ENCODE data around the gene POMC.

POMC gene

DNA sequence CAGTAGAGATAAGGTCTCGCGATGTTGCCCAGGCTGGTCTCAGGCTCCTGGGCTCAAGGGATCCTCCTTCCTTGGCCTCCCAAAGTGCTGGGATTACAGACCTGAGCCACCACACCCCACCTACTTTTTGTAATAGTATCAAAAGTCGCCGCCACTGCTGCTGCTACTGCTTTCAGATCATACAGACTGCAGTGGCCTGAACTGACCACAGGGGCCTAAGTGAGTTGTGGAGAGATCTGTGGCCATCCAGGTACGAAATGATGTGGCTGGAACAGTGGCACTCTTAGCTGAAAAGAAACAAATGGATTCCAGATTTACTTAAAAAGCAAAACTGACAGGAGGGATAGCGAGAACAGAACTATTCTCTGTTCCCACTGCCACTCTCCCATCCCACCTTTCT lies 32.9 kb upstream of the POMC start:
- H3K79me2 ChIP-seq (ENCODE audit: control insufficient read depth, low read length) = no peaks in the 10 kb centered on the region
- H3K36me3 ChIP-seq (ENCODE audit: control insufficient read depth, low read length) = no peaks in the 10 kb centered on the region
- H3K4me1 ChIP-seq (ENCODE audit: control insufficient read depth, low read length) = peaks cover 25% of the 10 kb centered on the region
- H3K27ac ChIP-seq (ENCODE audit: low read depth, low read length) = no peak overlapping the region
- H3K4me3 ChIP-seq (ENCODE audit: low read length) = no peak overlapping the region
- no peaks in the 10 kb centered on the region; the same call in 1 of the 2 replicates for H3F3A ChIP-seq (ENCODE audit: control insufficient read depth, insufficient read depth)
- H3K4me2 ChIP-seq (ENCODE audit: low read length) = no peak overlapping the region
- H4K20me1 ChIP-seq (ENCODE audit: control insufficient read depth, insufficient read depth, low read depth, low read length) = peaks cover 4% of the 10 kb centered on the region; the same call in 1 of the 2 replicates
- no peak for TF ChIP-seq EZH2phosphoT487 (IDR thresholded peaks at IDR 0.05; ENCODE audit: borderline replicate concordance, low read length)
- TF ChIP-seq CTCF (IDR thresholded peaks at IDR 0.05; ENCODE audit: low read depth, low read length, poor library complexity, severe bottlenecking) = no peak
- H3K27me3 ChIP-seq (ENCODE audit: control insufficient read depth, low read length) = peaks cover 56% of the 10 kb centered on the region
- no peaks in the 10 kb centered on the region for H3K9me2 ChIP-seq (replicated peaks; ENCODE audit: control insufficient read depth, low read length)
- no peaks in the 10 kb centered on the region for H3K9me3 ChIP-seq (ENCODE audit: control insufficient read depth, insufficient read depth, low read length)

- Histone ChIP-seq H3K27ac (ENCODE audit: low read depth, low read length) (no peak overlapping the region), H3K36me3 (ENCODE audit: control insufficient read depth, low read length) (no peaks in the 10 kb centered on the region), H3K9me3 (ENCODE audit: control insufficient read depth, insufficient read depth, low read length) (no peaks in the 10 kb centered on the region), H3K4me2 (ENCODE audit: low read length) (no peak overlapping the region), H3F3A (ENCODE audit: control insufficient read depth, insufficient read depth) (no peaks in the 10 kb centered on the region), H3K79me2 (ENCODE audit: control insufficient read depth, low read length) (no peaks in the 10 kb centered on the region), H3K4me1 (ENCODE audit: control insufficient read depth, low read length) (peaks cover 22% of the 10 kb centered on the region), H3K27me3 (ENCODE audit: control insufficient read depth, low read length) (peaks cover 47% of the 10 kb centered on the region), H3K4me3 (ENCODE audit: low read length) (no peak overlapping the region), H4K20me1 (ENCODE audit: control insufficient read depth, insufficient read depth, low read depth, low read length) (peaks cover 4% of the 10 kb centered on the region; the same call in 1 of the 2 replicates), H3K9me2 (replicated peaks; ENCODE audit: control insufficient read depth, low read length) (no peaks in the 10 kb centered on the region)
- no peak for TF ChIP-seq EZH2phosphoT487 (IDR thresholded peaks at IDR 0.05; ENCODE audit: borderline replicate concordance, low read length)
- TF ChIP-seq CTCF (IDR thresholded peaks at IDR 0.05; ENCODE audit: low read depth, low read length, poor library complexity, severe bottlenecking) = no peak
Observed at GRCh38 chr2:25198576-25198975, 30.2 kb upstream of the POMC start.

- peaks cover 4% of the 10 kb centered on the region; the same call in 1 of the 2 replicates for H4K20me1 ChIP-seq (ENCODE audit: control insufficient read depth, insufficient read depth, low read depth, low read length)
- no peaks in the 10 kb centered on the region for H3K79me2 ChIP-seq (ENCODE audit: control insufficient read depth, low read length)
- no peak overlapping the region for H3K27ac ChIP-seq (ENCODE audit: low read depth, low read length)
- H3K27me3 ChIP-seq (ENCODE audit: control insufficient read depth, low read length) = peaks cover 43% of the 10 kb centered on the region
- no peak overlapping the region for H3K4me3 ChIP-seq (ENCODE audit: low read length)
- H3K36me3 ChIP-seq (ENCODE audit: control insufficient read depth, low read length) = no peaks in the 10 kb centered on the region
- H3F3A ChIP-seq (ENCODE audit: control insufficient read depth, insufficient read depth) = no peaks in the 10 kb centered on the region
- H3K4me2 ChIP-seq (ENCODE audit: low read length) = no peak overlapping the region
- H3K9me2 ChIP-seq (replicated peaks; ENCODE audit: control insufficient read depth, low read length) = no peaks in the 10 kb centered on the region
- no peak for TF ChIP-seq EZH2phosphoT487 (IDR thresholded peaks at IDR 0.05; ENCODE audit: borderline replicate concordance, low read length)
- TF ChIP-seq CTCF (IDR thresholded peaks at IDR 0.05; ENCODE audit: low read depth, low read length, poor library complexity, severe bottlenecking) = no peak
- no peaks in the 10 kb centered on the region for H3K9me3 ChIP-seq (ENCODE audit: control insufficient read depth, insufficient read depth, low read length)
- H3K4me1 ChIP-seq (ENCODE audit: control insufficient read depth, low read length) = peaks cover 22% of the 10 kb centered on the region
Observed at GRCh38 chr2:25198209-25198525, 29.8 kb upstream of the POMC start.
